Suprapubic skin (tissue), 3 donors: ENCODE measurements around the gene LIN54.

ENCODE experiments used
- POLR2A ChIP-seq, 2 donors: fragments of 450-650 bp; IDR thresholded peaks; one replicate each; pipeline ENCODE4 v1.6.1; 2017; ENCODE audit warnings: antibody characterized with exemption in 2 of 2, mild to moderate bottlenecking in 2 of 2, moderate library complexity in 2 of 2
- TF ChIP-seq, protein P1 (sequence below), 2 donors: fragments of 200-600 bp in 1 of 2; fragments of 450-650 bp in 1 of 2; sonication (generic) in 1 of 2; IDR thresholded peaks; one replicate each; pipeline ENCODE4 v1.5.1; 2016 to 2019; ENCODE audit warnings: antibody characterized with exemption in 2 of 2, mild to moderate bottlenecking in 1 of 2, moderate library complexity in 1 of 2

DNA sequence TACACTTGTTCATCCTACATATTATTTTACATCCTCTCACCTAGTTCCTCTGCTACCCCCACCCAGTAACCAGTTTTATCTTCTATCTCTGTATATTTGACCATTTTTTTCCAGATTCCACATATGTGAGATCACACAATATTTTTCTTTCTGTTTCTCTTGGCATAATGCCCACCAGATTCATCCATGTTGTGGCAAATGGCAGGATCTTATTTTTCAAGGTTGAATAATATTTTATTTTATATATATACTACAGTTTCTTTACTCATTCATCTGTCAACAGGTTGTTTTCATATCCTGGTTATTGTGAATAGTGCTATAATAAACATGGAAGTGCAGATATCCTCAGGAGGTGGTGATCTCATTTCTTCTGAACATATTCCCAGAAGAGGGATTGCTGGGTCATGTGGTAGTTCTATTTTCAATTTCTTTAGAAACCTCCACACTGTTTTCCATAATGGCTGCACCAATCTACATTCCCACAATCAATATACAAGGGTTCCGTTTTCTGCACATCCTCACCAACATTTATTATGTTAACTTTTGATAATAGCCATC is 61.9 kb downstream of the LIN54 start:
- TF ChIP-seq, protein P1, sequence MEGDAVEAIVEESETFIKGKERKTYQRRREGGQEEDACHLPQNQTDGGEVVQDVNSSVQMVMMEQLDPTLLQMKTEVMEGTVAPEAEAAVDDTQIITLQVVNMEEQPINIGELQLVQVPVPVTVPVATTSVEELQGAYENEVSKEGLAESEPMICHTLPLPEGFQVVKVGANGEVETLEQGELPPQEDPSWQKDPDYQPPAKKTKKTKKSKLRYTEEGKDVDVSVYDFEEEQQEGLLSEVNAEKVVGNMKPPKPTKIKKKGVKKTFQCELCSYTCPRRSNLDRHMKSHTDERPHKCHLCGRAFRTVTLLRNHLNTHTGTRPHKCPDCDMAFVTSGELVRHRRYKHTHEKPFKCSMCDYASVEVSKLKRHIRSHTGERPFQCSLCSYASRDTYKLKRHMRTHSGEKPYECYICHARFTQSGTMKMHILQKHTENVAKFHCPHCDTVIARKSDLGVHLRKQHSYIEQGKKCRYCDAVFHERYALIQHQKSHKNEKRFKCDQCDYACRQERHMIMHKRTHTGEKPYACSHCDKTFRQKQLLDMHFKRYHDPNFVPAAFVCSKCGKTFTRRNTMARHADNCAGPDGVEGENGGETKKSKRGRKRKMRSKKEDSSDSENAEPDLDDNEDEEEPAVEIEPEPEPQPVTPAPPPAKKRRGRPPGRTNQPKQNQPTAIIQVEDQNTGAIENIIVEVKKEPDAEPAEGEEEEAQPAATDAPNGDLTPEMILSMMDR (IDR thresholded peaks at IDR 0.05) = no peak
- no peak for TF ChIP-seq POLR2A (IDR thresholded peaks at IDR 0.05)
